NB4 (cell line): ENCODE data around the gene KRTAP9-3.

Experiments
- MYC ChIP-seq: IDR thresholded peaks from 2 replicates; pipeline ENCODE4 v1.6.1; 2011; ENCODE audit warnings: low read depth, low read length
- TF ChIP-seq, protein P1 (sequence below): IDR thresholded peaks from one replicate; pipeline ENCODE4 v1.5.1; 2012; ENCODE audit warnings: low read depth, low read length

DNA sequence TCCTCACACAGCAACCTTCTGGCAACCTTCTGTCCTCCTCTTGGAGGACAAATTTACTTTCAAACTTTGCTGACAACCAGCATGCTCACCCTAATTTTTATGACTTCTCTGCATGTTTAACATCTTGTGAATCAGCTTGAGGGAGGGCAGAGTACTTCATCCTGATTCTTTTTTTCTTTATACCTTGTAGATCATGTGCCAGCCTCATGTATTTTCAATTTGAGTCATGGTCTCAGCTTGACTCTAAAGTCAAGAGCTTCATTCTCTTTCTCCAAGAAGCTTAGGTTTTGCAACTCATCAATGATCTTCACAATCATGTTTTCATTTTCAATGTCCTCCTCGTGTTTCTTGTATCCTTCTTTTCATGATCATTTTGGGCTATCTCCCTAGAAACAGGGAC lies 39.6 kb downstream of the KRTAP9-3 start:
- TF ChIP-seq, protein P1, sequence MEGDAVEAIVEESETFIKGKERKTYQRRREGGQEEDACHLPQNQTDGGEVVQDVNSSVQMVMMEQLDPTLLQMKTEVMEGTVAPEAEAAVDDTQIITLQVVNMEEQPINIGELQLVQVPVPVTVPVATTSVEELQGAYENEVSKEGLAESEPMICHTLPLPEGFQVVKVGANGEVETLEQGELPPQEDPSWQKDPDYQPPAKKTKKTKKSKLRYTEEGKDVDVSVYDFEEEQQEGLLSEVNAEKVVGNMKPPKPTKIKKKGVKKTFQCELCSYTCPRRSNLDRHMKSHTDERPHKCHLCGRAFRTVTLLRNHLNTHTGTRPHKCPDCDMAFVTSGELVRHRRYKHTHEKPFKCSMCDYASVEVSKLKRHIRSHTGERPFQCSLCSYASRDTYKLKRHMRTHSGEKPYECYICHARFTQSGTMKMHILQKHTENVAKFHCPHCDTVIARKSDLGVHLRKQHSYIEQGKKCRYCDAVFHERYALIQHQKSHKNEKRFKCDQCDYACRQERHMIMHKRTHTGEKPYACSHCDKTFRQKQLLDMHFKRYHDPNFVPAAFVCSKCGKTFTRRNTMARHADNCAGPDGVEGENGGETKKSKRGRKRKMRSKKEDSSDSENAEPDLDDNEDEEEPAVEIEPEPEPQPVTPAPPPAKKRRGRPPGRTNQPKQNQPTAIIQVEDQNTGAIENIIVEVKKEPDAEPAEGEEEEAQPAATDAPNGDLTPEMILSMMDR: no peak
- TF ChIP-seq MYC: no peak
